GM12874 (cell line): ENCODE results near the gene AGXT.
A peak's percentile ranks its signal among the peaks of the same experiment; 100 is the strongest.

Experiments
- TF ChIP-seq, protein P1 (sequence below): IDR thresholded peaks from 2 replicates; pipeline ENCODE4 v1.5.1; 2011; ENCODE audit warnings: low read depth, mild to moderate bottlenecking, control low read depth, low read length, moderate library complexity; ENCODE audit not compliant: insufficient read depth

The AGXT gene

DNA sequence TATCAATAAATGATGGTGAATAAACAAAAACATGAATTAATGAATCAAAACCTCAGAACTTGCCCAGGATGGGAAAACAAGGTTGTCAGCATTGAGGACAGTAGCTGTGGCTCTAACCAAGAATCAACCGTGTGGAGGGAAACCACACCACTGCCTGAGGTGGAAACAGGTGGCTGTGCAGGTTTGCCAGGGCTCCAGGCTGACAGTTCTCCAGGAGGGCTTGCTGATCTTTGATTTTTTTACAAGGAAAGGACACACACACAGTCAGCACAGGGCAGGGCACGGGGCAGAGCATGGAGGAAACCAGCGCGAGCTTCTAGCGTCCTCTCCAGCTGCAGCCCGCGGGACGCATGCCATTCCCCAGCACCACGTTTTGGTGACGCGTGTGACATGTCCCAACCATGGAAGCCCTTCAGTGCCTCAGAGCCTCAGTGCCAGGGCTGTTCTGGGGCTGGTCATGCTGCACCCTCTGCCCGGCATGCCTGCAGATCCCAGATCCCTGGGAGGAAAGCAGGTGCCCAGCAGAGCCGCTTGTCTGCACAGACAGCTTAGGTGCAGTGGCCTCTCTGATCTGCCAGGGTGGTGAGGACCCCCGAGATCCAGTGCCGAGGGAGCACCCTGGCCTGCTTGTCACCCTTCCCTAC is 15.8 kb upstream of the AGXT start:
- TF ChIP-seq, protein P1, sequence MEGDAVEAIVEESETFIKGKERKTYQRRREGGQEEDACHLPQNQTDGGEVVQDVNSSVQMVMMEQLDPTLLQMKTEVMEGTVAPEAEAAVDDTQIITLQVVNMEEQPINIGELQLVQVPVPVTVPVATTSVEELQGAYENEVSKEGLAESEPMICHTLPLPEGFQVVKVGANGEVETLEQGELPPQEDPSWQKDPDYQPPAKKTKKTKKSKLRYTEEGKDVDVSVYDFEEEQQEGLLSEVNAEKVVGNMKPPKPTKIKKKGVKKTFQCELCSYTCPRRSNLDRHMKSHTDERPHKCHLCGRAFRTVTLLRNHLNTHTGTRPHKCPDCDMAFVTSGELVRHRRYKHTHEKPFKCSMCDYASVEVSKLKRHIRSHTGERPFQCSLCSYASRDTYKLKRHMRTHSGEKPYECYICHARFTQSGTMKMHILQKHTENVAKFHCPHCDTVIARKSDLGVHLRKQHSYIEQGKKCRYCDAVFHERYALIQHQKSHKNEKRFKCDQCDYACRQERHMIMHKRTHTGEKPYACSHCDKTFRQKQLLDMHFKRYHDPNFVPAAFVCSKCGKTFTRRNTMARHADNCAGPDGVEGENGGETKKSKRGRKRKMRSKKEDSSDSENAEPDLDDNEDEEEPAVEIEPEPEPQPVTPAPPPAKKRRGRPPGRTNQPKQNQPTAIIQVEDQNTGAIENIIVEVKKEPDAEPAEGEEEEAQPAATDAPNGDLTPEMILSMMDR, result no peak

DNA sequence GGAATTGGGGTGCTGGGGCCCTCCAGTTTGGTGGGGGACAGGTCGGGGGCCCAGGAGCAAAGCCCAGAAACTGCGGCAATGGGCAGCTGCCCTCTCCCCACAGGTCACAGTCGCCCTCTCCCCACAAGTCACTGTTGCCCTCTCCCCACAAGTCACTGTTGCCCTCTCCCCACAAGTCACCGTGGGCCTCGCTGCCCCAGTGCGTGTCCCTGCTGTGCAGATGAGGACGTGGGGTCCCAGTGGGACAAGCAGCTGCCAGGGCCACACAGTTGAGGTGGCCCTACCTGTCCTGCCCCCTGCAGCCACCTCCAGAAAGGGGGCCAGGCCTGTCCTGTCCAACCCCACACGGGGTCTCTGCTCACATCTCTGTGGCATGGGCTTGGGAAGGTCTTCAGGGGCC is 13.0 kb upstream of the AGXT start:
- TF ChIP-seq, protein P1, result no peak

DNA sequence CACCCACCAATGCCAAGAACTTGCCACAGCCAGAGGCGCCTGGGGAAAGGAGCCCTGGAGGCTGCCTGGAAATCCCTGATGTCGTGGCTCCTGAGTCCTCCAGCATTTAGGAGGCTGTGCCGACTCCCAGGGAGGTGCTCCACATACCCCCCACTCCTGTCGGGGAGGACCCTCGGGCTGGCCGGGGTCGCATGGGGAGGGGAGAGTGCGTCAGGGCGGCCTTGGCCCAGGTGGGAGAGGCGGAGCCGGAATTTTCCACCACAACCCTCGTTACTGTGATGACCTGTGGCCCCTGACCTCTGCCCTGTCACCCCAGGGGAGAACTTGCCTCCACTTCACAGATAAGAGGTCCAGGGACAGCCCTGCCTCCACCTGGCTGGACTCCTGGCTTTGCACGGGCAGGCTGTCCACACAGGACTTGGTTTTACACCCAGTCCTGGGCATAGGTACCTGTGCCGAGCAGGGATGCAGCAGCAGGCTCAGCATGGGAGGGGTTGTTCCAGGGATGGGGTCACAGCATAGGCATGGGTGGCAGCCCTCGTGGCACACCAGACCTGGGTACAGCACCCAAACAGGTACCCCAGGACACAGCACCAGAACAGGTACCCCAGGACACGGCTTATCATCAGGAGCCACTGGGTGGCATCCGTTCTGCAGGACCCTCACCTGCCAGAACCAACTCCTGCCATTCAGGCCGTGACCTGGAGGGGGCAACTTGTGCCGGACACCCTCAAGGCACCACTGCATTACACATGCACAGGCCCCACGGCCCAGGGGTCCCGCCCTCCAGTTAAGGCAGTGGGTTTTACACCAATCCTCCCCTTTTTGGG is 12.3 kb upstream of the AGXT start:
- TF ChIP-seq, protein P1, result peak; percentile 26; the same call in 1 of the 2 replicates

DNA sequence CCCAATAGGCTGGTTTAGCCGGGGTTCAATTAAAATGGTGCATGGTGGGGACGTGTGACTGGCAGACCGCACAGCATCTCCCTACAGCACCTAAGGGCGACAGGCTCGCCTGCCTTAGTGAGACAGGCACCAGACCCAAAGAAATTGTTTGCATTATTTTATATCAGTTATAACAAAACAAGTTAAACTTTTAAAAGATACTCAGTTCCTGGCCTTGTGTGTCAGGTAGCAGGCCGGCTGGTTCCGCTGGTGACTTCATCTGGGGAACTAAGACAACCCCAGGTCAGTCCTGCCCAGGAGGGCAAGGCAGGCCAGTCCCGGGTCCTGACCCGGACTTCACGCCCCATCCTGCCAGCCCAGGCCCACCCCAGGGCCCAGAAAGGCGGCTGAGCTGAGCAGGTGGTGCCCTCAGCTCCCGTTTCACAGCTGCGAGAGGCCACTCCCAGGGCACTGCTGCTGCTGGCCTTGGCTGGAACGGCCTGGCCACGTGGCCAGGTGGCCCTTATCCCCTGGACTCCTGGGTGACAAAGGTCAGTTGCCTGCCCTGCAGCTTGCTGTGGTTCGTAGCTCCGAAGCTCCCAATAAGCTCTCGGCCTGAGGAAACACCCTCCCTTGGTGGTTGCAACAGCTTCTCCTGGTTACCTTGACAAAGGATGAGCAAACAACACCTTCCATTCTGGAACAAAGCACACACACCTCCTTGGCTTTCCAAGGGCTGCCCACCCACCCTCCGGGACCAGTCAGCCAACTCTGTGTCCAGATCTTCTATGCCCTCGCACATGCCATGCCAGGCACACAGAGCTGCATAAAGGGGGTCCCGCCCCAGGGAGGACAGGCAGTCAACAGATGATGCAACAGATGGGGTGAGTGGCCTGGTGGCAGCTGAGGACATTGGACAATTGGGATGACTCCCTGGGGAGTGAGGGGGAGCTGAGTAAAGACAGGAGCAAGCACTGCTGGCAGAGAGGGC is 11.3 kb upstream of the AGXT start:
- TF ChIP-seq, protein P1, result no peak

DNA sequence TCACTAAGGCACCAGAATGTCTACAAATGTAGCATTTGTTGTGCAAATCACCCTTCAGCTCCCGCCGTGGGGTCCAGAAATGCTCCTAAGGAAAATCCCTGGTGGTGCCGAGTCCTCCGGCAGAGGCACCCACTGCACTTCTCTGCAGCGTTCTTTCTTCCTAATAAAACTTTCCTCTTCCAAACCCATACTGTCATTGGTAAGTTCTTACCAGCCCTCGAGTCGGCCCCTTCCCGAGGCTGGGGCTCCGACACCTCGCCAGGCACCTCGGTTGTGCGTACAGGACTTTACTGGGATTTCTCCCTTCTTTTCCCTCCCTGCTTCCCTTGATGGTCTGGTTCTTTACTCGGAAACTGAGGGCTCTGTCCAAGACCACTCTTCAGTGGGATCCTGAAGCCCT is 10.3 kb upstream of the AGXT start:
- TF ChIP-seq, protein P1, result no peak

DNA sequence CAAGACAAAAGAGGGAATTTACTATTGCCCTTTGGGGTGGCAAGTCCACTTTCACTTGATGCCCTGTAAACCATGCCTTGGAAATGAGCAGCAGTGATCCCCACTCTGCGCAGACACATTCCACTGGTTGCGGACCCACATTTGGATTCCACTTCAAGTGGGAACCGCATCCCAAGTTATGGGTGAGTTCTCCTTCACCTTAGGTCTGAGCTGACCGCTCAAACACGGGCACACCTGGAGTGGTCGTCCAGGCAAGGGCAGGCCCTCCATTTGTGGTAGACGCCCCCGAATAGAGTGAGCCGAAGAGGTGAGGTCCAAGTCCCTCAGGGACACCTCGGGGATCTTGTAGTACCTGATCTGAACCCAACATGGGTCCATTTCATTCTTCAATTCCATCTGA is 9.8 kb upstream of the AGXT start:
- TF ChIP-seq, protein P1, result no peak

DNA sequence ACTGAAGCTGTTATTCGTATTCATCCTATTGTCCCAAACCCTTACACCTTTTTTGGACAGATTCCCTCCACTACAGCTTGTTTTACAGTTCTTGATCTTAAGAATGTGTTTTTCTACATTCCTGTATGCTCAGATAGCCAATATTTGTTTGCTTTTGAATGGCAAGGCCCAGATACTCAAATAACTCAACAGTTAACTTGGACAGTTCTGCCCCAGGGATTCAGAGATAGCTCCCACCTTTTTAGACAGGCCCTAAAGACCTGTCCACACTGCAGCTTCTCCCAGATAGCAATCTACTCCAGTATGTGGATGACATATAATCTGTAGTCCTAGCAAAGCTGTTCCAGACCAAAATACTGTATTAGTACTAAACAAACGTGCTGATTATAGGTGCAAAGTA is 7.1 kb upstream of the AGXT start:
- TF ChIP-seq, protein P1, result no peak
